GM10266 (cell line): ENCODE data around the gene SPHK1.
A peak's percentile ranks its signal among the peaks of the same experiment; 100 is the strongest.

Experiments
- DNase-seq: peaks from one replicate; pipeline ENCODE4 v3.0.0; 2012; ENCODE audit errors: extremely low spot score
- CTCF ChIP-seq: IDR thresholded peaks from 2 replicates; pipeline ENCODE4 v1.5.1; 2012; ENCODE audit warnings: mild to moderate bottlenecking, low read depth; ENCODE audit not compliant: control insufficient read depth, insufficient read depth; ENCODE audit errors: missing control alignments

Gene SPHK1

GRCh38 chr17:76382351-76382802 lies 2.0 kb upstream of the SPHK1 start:
- TF ChIP-seq CTCF, result no peak
- DNase-seq, result no peak

GRCh38 chr17:76382803-76383545 lies 1.4 kb upstream of the SPHK1 start:
- peak; percentile 89 for DNase-seq
- TF ChIP-seq CTCF, result no peak

- peak; percentile 15 for TF ChIP-seq CTCF
- no peak for DNase-seq
Observed at GRCh38 chr17:76383546-76384221, 725 bp upstream of the SPHK1 start.

- peak; percentile 57 for DNase-seq
Observed at GRCh38 chr17:76384987-76385891, 830 bp downstream of the SPHK1 start.

GRCh38 chr17:76385892-76386786 lies 1.7 kb downstream of the SPHK1 start:
- peak; percentile 95 for DNase-seq
- TF ChIP-seq CTCF, result peak; percentile 79

More at GRCh38 chr17:76384987-76385891, 830 bp downstream of the SPHK1 start:
- TF ChIP-seq CTCF, result no peak

GRCh38 chr17:76386966-76387765 lies 2.8 kb downstream of the SPHK1 start:
- DNase-seq, result no peak
- TF ChIP-seq CTCF, result no peak
